GM19193 (cell line): ENCODE results near the gene MRGPRX2.

Experiments
- POLR2A ChIP-seq: IDR thresholded peaks from 4 replicates; pipeline ENCODE4 v1.6.1; 2011; ENCODE audit not compliant: insufficient read depth, insufficient read length; ENCODE audit errors: extremely low read depth

The MRGPRX2 gene

GRCh38 chr11:19060629-19061028 lies at the start of gene MRGPRX2:
MRGPRX2 (minus strand) TSS chr11:19060717; CDS start chr11:19056402, 4,315 bp downstream.
- no peak for TF ChIP-seq POLR2A

- no peak for TF ChIP-seq POLR2A
Observed at GRCh38 chr11:19110295-19110694, 49.8 kb upstream of the MRGPRX2 start.

DNA sequence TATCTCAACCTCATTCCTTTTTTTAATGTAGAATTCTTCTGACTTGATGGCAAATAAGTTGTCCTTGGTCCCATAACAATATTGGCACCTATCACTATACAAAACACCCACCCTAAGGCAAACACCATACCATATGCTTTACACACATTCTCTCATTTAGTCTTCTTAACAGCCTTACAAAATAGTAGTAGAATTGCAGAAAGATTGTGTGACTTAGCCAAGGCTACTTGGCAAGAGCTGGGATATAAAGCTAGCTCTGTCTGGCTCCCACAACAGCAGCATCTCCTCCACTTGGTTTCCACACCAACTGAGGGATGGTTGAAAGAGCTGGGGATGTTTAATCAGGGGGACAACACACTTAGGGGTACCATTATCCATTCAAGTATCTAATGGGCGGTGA lies 46.6 kb upstream of the MRGPRX2 start:
- TF ChIP-seq POLR2A, result no peak

- TF ChIP-seq POLR2A, result no peak
Observed at GRCh38 chr11:19105011-19105410, 44.5 kb upstream of the MRGPRX2 start.

DNA sequence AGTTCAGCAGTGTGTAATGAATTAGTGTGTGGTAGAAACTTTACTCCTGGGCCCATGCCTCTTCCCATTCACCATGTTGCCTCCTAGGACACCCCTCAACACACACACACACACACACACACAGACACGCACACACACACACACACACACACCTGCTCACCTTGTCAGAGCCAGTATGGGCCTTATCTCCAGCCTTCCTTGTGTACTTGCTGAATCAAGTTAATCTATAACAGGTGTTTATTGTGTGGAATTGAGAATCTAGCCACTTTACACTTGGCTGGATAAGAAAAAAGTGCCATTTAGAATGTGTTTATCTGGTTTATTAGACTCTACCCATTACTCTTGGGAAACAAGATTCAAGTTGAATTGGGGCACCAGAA lies 42.0 kb upstream of the MRGPRX2 start:
- no peak for TF ChIP-seq POLR2A

- TF ChIP-seq POLR2A, result no peak
Observed at GRCh38 chr11:19101796-19102520, 41.4 kb upstream of the MRGPRX2 start.

GRCh38 chr11:19100885-19101284 lies 40.4 kb upstream of the MRGPRX2 start:
- TF ChIP-seq POLR2A, result no peak

GRCh38 chr11:19099093-19099492 lies 38.6 kb upstream of the MRGPRX2 start:
- no peak for TF ChIP-seq POLR2A

DNA sequence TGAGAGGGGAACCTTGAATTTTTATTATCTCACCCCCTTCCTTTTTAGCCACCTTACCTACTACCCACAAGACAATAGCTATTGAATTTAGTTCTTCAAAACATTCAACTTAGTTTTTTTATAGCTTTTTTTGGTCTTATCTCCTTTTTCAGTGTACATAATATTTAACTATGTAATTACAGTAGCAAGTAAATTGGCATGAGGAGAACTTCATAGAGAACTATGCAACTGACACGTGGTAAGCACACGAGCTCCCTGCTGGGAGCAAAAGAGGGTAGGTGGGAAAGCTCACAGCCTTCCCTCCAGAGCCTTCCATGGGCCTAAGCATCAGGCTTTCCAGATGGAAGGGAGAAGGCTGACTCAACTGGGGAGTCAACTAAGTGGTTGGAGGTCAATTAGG lies 34.3 kb upstream of the MRGPRX2 start:
- no peak for TF ChIP-seq POLR2A

- no peak for TF ChIP-seq POLR2A
Observed at GRCh38 chr11:19093976-19094375, 33.5 kb upstream of the MRGPRX2 start.

DNA sequence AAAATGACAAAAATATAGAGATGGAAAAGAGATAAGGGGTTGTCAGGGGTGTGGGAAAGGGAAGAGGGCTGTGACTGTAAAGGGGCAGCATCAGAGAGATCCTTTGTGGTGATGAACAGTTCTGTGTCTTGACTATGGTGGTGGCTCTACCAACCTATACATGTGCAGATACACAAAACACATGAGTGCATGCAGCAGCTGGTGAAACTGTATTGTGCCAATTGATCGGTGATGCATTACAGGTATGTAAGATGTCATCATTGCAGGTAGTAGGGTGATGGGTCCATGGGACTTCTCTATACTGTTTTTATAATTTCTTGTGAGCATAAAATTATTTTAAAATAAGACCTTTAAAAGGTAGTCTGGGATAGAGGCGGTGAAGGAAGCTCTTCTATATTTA lies 32.3 kb upstream of the MRGPRX2 start:
- TF ChIP-seq POLR2A, result no peak

DNA sequence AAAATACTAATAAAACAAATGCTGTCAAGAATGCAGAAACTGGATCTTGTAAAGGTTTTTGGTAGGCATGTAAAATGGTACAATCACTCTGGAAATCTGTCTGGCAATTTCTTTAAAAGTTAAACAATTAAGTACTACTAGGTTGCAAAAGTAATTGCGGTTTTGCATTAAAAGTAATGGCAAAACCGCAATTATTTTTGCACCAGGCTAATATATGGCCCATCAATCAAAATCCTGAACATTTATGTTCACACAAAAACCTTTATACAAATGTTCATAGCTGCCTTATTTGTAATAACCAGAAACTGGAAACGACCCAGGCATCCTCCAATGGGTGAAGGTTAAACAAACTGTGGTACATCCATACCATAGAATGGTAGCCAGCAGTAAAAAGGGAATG lies 31.8 kb upstream of the MRGPRX2 start:
- no peak for TF ChIP-seq POLR2A

- TF ChIP-seq POLR2A, result no peak
Observed at GRCh38 chr11:19091366-19091765, 30.8 kb upstream of the MRGPRX2 start.

GRCh38 chr11:19089421-19089820 lies 28.9 kb upstream of the MRGPRX2 start:
- no peak for TF ChIP-seq POLR2A

- no peak for TF ChIP-seq POLR2A
Observed at GRCh38 chr11:19088791-19089190, 28.3 kb upstream of the MRGPRX2 start.

GRCh38 chr11:19087658-19088057 lies 27.1 kb upstream of the MRGPRX2 start:
- TF ChIP-seq POLR2A, result no peak

DNA sequence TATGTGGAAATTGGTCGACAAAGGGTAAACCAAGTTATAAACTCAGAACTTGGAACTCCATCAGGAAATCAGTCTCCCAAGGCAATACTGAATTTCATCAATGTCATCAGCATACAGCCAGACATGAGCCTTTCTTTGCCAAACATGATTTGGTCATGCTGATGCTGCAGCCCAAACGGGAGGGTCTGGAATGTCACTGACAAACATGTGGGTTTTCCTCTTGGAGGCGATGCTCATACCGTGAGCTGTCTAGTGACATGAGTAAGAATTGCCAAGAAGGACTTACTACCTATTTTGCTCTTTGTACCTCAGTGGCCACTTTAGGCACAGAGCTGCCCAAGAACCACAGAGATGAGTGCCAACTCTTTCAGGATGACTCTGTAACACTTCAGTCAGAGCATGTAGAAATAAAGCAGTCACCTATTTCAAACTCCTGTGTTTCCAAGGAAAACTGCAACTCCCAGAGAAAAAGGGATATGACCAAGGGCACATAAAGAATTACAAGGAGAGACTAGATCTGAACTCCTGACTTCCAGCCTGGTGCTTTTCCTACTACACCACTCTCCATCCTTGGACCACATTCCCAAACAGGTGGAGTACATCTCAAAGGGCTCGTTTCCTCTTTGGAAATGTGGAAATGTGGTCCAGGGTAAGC lies 24.3 kb upstream of the MRGPRX2 start:
- no peak for TF ChIP-seq POLR2A

DNA sequence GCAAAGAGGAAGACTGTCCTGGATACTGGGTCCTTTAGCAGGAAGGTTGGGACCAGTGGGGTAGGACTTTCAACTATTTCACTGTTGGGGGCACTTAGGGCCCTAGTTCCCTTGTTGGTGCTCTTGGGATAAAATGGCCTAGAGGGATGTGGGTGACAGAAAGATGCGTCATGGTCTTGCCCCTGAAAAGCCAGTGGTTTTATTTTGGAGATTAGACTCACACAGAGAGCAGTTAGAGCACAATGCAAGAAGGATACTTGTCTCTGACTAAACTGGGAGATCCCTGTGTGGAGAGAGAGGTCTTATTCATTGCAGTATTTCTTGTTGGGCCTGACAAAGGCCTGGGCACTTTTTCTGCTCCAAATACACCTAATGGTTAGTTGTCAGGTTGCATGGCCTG lies 22.6 kb upstream of the MRGPRX2 start:
- no peak for TF ChIP-seq POLR2A

DNA sequence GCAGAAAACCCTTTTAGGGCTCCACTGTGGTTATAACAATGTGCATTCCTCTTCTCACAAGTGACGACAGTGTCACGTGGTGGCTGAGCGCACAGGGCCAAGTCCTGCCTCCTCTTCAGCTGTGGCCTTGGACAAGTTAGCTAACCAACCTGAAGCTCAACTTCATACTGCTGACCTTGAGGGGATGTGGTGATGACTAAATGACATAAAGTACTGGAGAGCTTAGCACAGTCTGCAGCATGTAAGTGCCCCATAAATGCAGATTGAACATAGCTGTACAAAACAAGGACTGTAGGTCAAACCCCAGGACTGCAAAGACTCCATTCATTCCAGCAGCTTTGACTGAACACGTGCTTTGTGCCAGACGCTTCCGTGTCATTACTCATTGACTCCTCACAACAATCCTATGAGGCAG lies 20.1 kb upstream of the MRGPRX2 start:
- no peak for TF ChIP-seq POLR2A
